Spleen (tissue), 13 donors: ENCODE results near the gene TCEA3. TPM values are rescaled to one million over a fixed set of nuclear protein-coding genes. Genes with fewer than 3 reads are reported as not detected.

ENCODE experiments used
- DNase-seq: peaks from one replicate; pipeline ENCODE4 v3.0.0-alpha.2; 2020
- H3K27ac ChIP-seq, 8 donors: fragments of 200-600 bp; sonication (generic) in 7 of 8; 1 replicate in 4 of 8; 2 replicates in 4 of 8; pipeline versions ENCODE4 v1.5.0 to v1.8.0; 2016 to 2021; ENCODE audit warnings: inconsistent platforms in 4 of 8, mild to moderate bottlenecking in 4 of 8, moderate library complexity in 1 of 8
- H3K27me3 ChIP-seq, 7 donors: fragments of 200-600 bp; sonication (generic) in 6 of 7; replicated peaks in 1 of 7; 1 replicate in 4 of 7; 2 replicates in 3 of 7; pipeline versions ENCODE4 v1.5.0 to v1.8.0; 2016 to 2021; ENCODE audit warnings: inconsistent platforms in 3 of 7, mild to moderate bottlenecking in 1 of 7
- H3K36me3 ChIP-seq, 6 donors: fragments of 200-600 bp; sonication (generic) in 5 of 6; 1 replicate in 4 of 6; 2 replicates in 2 of 6; pipeline versions ENCODE4 v1.5.0 to v1.8.0; 2016 to 2021; ENCODE audit warnings: inconsistent platforms in 2 of 6
- H3K4me1 ChIP-seq, 6 donors: fragments of 200-600 bp; sonication (generic) in 5 of 6; 1 replicate in 3 of 6; 2 replicates in 3 of 6; pipeline versions ENCODE4 v1.5.0 to v1.8.0; 2016 to 2021; ENCODE audit warnings: inconsistent platforms in 3 of 6
- H3K4me3 ChIP-seq, 8 donors: fragments of 200-600 bp; sonication (generic) in 7 of 8; 1 replicate in 4 of 8; 2 replicates in 4 of 8; pipeline versions ENCODE4 v1.5.0 to v1.8.0; 2016 to 2021; ENCODE audit warnings: inconsistent platforms in 4 of 8, mild to moderate bottlenecking in 4 of 8, moderate library complexity in 2 of 8
- H3K9me3 ChIP-seq, 8 donors: fragments of 200-600 bp; sonication (generic) in 7 of 8; 1 replicate in 4 of 8; 2 replicates in 4 of 8; pipeline versions ENCODE4 v1.5.0 to v1.8.0; 2016 to 2021; ENCODE audit warnings: inconsistent platforms in 4 of 8
- CTCF ChIP-seq, 11 experiments: fragments of 200-600 bp in 7 of 11; fragments of 450-650 bp in 4 of 11; sonication (generic) in 4 of 11; IDR thresholded peaks in 8 of 11; conservative IDR thresholded peaks in 3 of 11; 1 replicate in 7 of 11; 2 replicates in 4 of 11; pipeline versions ENCODE4 v1.4.0 to v1.8.0; 2016 to 2021; ENCODE audit warnings: antibody characterized with exemption in 11 of 11, inconsistent platforms in 4 of 11, mild to moderate bottlenecking in 1 of 11
- POLR2A ChIP-seq, 3 donors: fragments of 450-650 bp; IDR thresholded peaks; one replicate each; pipeline ENCODE4 v1.5.1; 2017; ENCODE audit warnings: antibody characterized with exemption in 3 of 3, mild to moderate bottlenecking in 1 of 3
- POLR2AphosphoS5 ChIP-seq, 3 donors: sonication (generic); formaldehyde crosslinking; IDR thresholded peaks; one replicate each; pipeline ENCODE4 v1.5.1; 2017; ENCODE audit warnings: antibody characterized with exemption in 3 of 3
- WGBS, 5 donors: extraction: QIAGEN DNeasy Blood & Tissue Kit in 3 of 5; methylation state at CpG; one replicate each; pipeline versions ENCODE4 v1.1.5 to v1.1.7; 2013 to 2018; 5-methylcytosine and 5-hydroxymethylcytosine counted together
- intact Hi-C: fragments of 100-400 bp; cut with DNase I; formaldehyde crosslinking; loops from one replicate; pipeline ENCODE4 v1.15.0; 2023; ENCODE audit warnings: low total_unique reads
- long read RNA-seq, 2 donors: transcript quantifications; one replicate each; lab custom pipeline, GENCODE V29; 2026
- polyA plus RNA-seq, 3 donors: library from polyadenylated mRNA; stranded (reverse); fragments of 200-250 nt; gene quantifications; one replicate each; pipeline ENCODE4 v1.2.1, GENCODE V29; 2013
- total RNA-seq, 7 donors: library from RNA; depleted of rRNA in 3 of 7; stranded (reverse); fragments of >200 nt in 3 of 7; fragmentation: NEBNext Ultra II Directional in 4 of 7; extraction: Animal tissue kit (Norgen Biotek cat#: 25700) in 4 of 7; gene quantifications; one replicate each; pipeline versions ENCODE4 v1.1.0 to v1.2.1, GENCODE V29; 2016 to 2021
- donor health status: healthy with polysubstance abuse.
- donor health status: DM: no; HTN: no; CAD: no; lungs with moderate emphysema.
- donor health status: DM: no; HTN: no; CAD: no.
- donor health status: Bipolar disorder and iron deficiency.
- donor health status: healthy.
- donor health status: DM: no; HTN: no; CAD: no.
- donor health status: DM: yes; HTN: yes; CAD: no.

TCEA3 gene
- total RNA-seq (10 to 100 TPM in 4 of 7 donors, 1 to 10 TPM in 3; 9.1 to 19.6 (median 17.6) TPM), polyA plus RNA-seq (10 to 100 TPM in 1 of 3 donors, 1 to 10 TPM in 2; 4.6 to 11.0 (median 6.6) TPM)
- long read RNA-seq, donor 1, partial matches to known transcripts = 0 of 4 reads
- long read RNA-seq, donor 1, other reads (novel, unspliced or antisense) = 0 of 4 reads
- long read RNA-seq, donor 2, partial matches to known transcripts = 0 of 6 reads
- long read RNA-seq, donor 2, other reads (novel, unspliced or antisense) = 0 of 6 reads

DNA sequence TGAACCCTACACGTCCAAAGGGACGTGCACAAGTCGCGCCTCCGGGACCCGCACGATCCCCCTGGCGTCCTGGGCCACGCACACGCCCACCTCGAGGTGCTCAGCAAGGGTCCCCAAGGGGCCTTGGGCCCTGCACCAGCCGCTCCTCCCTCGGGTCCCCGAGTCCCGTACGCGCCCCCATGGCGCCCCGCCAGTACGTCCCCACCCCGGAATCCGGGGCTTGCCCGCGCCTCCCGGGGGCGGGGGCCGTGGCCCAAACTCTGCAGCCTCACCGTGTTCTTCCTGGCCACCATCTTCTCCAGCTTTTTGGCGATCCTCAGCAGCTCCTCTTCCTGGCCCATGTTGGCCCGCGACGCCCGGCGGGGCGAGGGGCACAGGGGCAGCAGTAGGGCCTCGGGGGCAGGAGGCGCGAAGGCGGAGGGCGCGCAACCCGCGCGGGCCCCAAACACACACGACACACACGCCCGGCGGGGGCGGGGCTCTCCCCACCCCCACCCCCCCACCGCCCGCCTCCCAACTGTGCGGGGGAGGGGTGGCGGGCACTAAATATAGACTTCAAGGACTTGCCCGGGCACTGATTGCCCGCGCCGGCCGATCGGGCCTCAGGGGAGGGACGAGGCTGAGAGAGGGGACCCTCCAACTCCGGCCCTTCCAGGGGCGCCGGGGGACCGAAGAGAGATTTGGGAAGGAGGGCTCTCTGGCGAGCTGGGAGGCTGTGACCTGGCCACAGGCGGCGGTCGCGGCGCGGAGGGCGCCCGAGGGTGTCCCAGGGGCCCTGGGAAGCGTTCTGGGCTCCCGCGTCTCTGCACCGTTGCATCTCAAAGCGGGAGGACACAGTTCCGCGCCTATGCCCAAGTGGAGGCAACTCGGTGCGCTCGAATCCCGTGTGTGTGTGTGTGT is at the start of gene TCEA3:
Gene TCEA3, minus strand, starts transcription at position 456 of the 900 bp plus-strand sequence. Its CDS starts 115 bp downstream, at position 341.
- no peak for DNase-seq

GRCh38 chr1:23473037-23473800 is 48.7 kb upstream of the TCEA3 start:
- Histone ChIP-seq H3K9me3 (no peaks in the 10 kb centered on the region), H3K4me1 (no peaks in the 10 kb centered on the region), H3K27ac (no peak overlapping the region), H3K4me3 (no peak overlapping the region), H3K36me3 (no peaks in the 10 kb centered on the region), H3K27me3 (peaks cover 0 to 8% (median 0%) of the 10 kb centered on the region in 7 donors)
- WGBS, 5 donors = 83 to 91% (median 86%) methylated on average over 6 of the region's 6 CpGs
- TF ChIP-seq POLR2AphosphoS5 (IDR thresholded peaks at IDR 0.05) (no peak), POLR2A (IDR thresholded peaks at IDR 0.05) (no peak), CTCF (IDR thresholded peaks at IDR 0.05 in 8 of 11, conservative IDR thresholded peaks at IDR 0.05 in 3 of 11) (no peak)
- intact Hi-C loops = no loop called here
- DNase-seq = no peak

More for the DNA sequence above, at the start of gene TCEA3:
- H3K27ac ChIP-seq = peak within 1 kb of the TSS in 7 of 8 donors; percentile 22 to 76 (median 67)
- peak in 2 of 3 donors; percentile 33 to 35 for TF ChIP-seq POLR2AphosphoS5 (IDR thresholded peaks at IDR 0.05)
- TF ChIP-seq POLR2A (IDR thresholded peaks at IDR 0.05) = no peak
- no peak for TF ChIP-seq CTCF (IDR thresholded peaks at IDR 0.05 in 8 of 11, conservative IDR thresholded peaks at IDR 0.05 in 3 of 11)
- H3K4me1 ChIP-seq = peaks cover 15 to 40% (median 34%) of the 10 kb centered on the region in 6 donors
- H3K27me3 ChIP-seq = peaks cover 0 to 52% (median 20%) of the 10 kb centered on the region in 7 donors
- no peaks in the 10 kb centered on the region for H3K9me3 ChIP-seq
- H3K4me3 ChIP-seq = peak within 1 kb of the TSS; percentile 46 to 78 (median 58)
- intact Hi-C loops = no loop called here
- H3K36me3 ChIP-seq = no peaks in the 10 kb centered on the region
- 0 to 2% (median 1%) methylated on average over 12 to 83 of the region's 84 CpGs for WGBS, 5 donors

- intact Hi-C loops = no loop called here
- no peak for DNase-seq
- TF ChIP-seq POLR2A (IDR thresholded peaks at IDR 0.05) (no peak), CTCF (IDR thresholded peaks at IDR 0.05 in 8 of 11, conservative IDR thresholded peaks at IDR 0.05 in 3 of 11) (no peak), POLR2AphosphoS5 (IDR thresholded peaks at IDR 0.05) (no peak)
- H3K4me3 ChIP-seq = no peak overlapping the region
- no peaks in the 10 kb centered on the region for H3K9me3 ChIP-seq
- no peaks in the 10 kb centered on the region for H3K36me3 ChIP-seq
- 82 to 94% (median 88%) methylated on average over 5 of the region's 5 CpGs for WGBS, 5 donors
- H3K27ac ChIP-seq = no peak overlapping the region
- H3K4me1 ChIP-seq = no peaks in the 10 kb centered on the region
- H3K27me3 ChIP-seq = peaks cover 0 to 8% (median 0%) of the 10 kb centered on the region in 7 donors
These were observed 47.9 kb upstream of the TCEA3 start for GRCh38 chr1:23472351-23473036.
